Measurements from ENCODE around the gene CALCOCO1. TPM values are rescaled to one million over a fixed set of nuclear protein-coding genes. Genes with fewer than 3 reads are reported as not detected.
A peak's percentile ranks its signal among the peaks of the same experiment; 100 is the strongest.
"Not testable (repeated sequence)": the region's sequence is repeated elsewhere in the genome, so short reads cannot be mapped to it uniquely, and the experiment has no call there.

The CALCOCO1 gene
- total RNA-seq, 1 experiment from 2014 or later = 49.4 TPM

DNA sequence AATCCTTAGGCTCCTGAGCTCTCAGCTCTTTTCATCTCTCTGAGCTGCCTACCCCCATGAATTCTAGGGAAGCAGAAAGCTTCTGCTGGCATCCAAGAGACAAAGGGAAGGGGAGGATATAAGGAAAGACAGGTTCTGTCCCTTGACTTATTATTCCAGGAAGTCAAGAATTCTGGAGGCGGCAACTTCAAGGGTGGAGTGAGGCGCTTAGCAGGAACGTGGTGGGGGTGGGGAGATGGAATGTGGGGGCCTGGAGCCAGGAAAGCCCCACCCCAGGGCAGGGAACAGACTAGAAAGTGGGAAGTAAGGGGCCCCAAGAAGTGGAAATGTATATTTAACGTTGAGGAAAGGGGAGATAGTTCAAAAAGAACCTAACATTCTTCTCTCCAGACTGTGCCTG is 1.4 kb downstream of the CALCOCO1 start:
- peaks cover 37% of the 10 kb centered on the region for H3K36me3 Mint-ChIP-seq (ENCODE audit: insufficient read depth, unreplicated experiment)
- intact Hi-C loops (cut with micrococcal nuclease) = no loop called here
- no peaks in the 10 kb centered on the region for H3K27me3 Mint-ChIP-seq (ENCODE audit: insufficient read depth, unreplicated experiment)
- H3K9me3 Mint-ChIP-seq (ENCODE audit: unreplicated experiment) = no peaks in the 10 kb centered on the region
- POLR2A ChIA-PET = interaction anchor here (0.9 to 4.4 kb wide), 5 partner anchors 12 to 291 kb away, joined by 3 to 29 read pairs (median 5); no protein-coding TSS in a partner anchor
- DNase-seq (ENCODE audit: unreplicated experiment) = no peak
- H3K4me1 Mint-ChIP-seq (ENCODE audit: insufficient read depth, unreplicated experiment) = peaks cover 15% of the 10 kb centered on the region
- no TSS peak for BruUV-seq (replicated peaks)
- CTCF ChIA-PET = interaction anchor here (0.5 to 18.8 kb wide), 8 partner anchors 17 to 484 kb away, joined by 3 to 411 read pairs (median 3); no protein-coding TSS in a partner anchor
- peak overlapping the region; percentile 95 for H3K4me3 Mint-ChIP-seq (ENCODE audit: unreplicated experiment)
- TF ChIP-seq, protein P1, sequence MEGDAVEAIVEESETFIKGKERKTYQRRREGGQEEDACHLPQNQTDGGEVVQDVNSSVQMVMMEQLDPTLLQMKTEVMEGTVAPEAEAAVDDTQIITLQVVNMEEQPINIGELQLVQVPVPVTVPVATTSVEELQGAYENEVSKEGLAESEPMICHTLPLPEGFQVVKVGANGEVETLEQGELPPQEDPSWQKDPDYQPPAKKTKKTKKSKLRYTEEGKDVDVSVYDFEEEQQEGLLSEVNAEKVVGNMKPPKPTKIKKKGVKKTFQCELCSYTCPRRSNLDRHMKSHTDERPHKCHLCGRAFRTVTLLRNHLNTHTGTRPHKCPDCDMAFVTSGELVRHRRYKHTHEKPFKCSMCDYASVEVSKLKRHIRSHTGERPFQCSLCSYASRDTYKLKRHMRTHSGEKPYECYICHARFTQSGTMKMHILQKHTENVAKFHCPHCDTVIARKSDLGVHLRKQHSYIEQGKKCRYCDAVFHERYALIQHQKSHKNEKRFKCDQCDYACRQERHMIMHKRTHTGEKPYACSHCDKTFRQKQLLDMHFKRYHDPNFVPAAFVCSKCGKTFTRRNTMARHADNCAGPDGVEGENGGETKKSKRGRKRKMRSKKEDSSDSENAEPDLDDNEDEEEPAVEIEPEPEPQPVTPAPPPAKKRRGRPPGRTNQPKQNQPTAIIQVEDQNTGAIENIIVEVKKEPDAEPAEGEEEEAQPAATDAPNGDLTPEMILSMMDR (IDR thresholded peaks at IDR 0.05; ENCODE audit: unreplicated experiment) = no peak
- H3K27ac Mint-ChIP-seq (ENCODE audit: low read depth, unreplicated experiment) = no peak overlapping the region

DNA sequence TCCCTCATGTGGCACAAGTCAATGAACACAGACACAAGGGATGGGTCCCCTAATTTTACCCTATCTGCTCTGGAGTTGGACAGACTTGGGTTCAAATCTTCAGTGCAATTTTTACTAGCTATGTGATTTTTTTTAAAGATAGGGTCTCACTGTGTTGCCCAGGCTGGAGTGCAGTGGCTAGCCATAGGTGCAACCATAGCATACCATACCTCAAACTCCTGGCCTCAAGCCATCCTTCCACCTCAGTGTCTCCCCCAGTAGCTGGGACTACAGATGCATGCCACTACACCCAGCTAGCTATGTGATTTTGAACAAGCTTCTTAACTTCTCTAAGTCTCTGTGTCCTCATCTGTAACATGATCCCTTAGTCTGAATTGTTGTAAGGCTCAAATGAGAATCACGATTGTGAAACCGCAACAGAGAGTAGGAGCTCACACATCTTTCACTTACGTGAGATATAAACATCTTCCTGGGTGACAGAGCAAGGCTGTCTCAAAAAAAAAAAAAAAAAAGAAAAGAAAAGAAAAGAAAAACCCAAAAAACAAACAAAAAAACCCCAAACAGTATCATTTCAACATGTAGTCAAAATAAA is 4.7 kb downstream of the CALCOCO1 start:
- no peaks in the 10 kb centered on the region for H3K27me3 Mint-ChIP-seq (ENCODE audit: insufficient read depth, unreplicated experiment)
- BruUV-seq (replicated peaks) = no TSS peak
- no peaks in the 10 kb centered on the region for H3K9me3 Mint-ChIP-seq (ENCODE audit: unreplicated experiment)
- H3K4me3 Mint-ChIP-seq (ENCODE audit: unreplicated experiment) = no peak overlapping the region
- POLR2A ChIA-PET = interaction anchor here (0.7 kb wide), 1 partner anchor 19 kb away, joined by 3 read pairs; no protein-coding TSS in a partner anchor
- intact Hi-C loops (cut with micrococcal nuclease) = no loop called here
- CTCF ChIA-PET = interaction anchor here (0.8 to 18.8 kb wide), 5 partner anchors 8 to 31 kb away, joined by 3 to 411 read pairs (median 4); no protein-coding TSS in a partner anchor
- TF ChIP-seq, protein P1 (IDR thresholded peaks at IDR 0.05; ENCODE audit: unreplicated experiment) = no peak
- H3K4me1 Mint-ChIP-seq (ENCODE audit: insufficient read depth, unreplicated experiment) = peaks cover 9% of the 10 kb centered on the region
- peak; percentile 33 for DNase-seq (ENCODE audit: unreplicated experiment)
- no peak overlapping the region for H3K27ac Mint-ChIP-seq (ENCODE audit: low read depth, unreplicated experiment)
- peaks cover 63% of the 10 kb centered on the region for H3K36me3 Mint-ChIP-seq (ENCODE audit: insufficient read depth, unreplicated experiment)

DNA sequence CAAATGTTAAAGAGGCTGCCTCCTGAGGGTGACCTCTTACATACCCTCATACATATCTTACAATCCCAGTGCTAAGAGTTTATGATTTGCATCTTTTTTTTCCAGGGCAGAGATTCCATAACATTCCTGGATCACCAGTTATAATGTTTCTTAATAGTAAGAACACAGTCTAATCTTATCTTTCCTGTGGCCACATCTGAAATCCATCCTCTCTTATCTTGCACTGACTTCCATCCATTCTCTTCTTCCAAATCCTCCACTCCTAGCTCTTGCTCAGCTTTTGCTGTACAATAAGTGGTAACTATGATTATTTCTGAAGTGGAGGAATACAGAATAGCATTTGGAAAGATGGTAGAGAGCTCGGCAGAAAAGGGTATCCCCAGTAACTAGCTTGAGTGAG is 6.3 kb downstream of the CALCOCO1 start:
- no TSS peak for BruUV-seq (replicated peaks)
- no peak overlapping the region for H3K27ac Mint-ChIP-seq (ENCODE audit: low read depth, unreplicated experiment)
- intact Hi-C loops (cut with micrococcal nuclease) = no loop called here
- H3K36me3 Mint-ChIP-seq (ENCODE audit: insufficient read depth, unreplicated experiment) = peaks cover 73% of the 10 kb centered on the region
- H3K4me1 Mint-ChIP-seq (ENCODE audit: insufficient read depth, unreplicated experiment) = peaks cover 5% of the 10 kb centered on the region
- TF ChIP-seq, protein P1 (IDR thresholded peaks at IDR 0.05; ENCODE audit: unreplicated experiment) = no peak
- no peak overlapping the region for H3K4me3 Mint-ChIP-seq (ENCODE audit: unreplicated experiment)
- no peaks in the 10 kb centered on the region for H3K27me3 Mint-ChIP-seq (ENCODE audit: insufficient read depth, unreplicated experiment)
- DNase-seq (ENCODE audit: unreplicated experiment) = no peak
- no peaks in the 10 kb centered on the region for H3K9me3 Mint-ChIP-seq (ENCODE audit: unreplicated experiment)
- POLR2A ChIA-PET = interaction anchor here (0.7 kb wide), 1 partner anchor 13 kb away, joined by 3 read pairs; no protein-coding TSS in a partner anchor
- CTCF ChIA-PET = interaction anchor here (0.7 to 18.8 kb wide), 3 partner anchors 19 to 647 kb away, joined by 4 to 411 read pairs (median 10); no protein-coding TSS in a partner anchor

DNA sequence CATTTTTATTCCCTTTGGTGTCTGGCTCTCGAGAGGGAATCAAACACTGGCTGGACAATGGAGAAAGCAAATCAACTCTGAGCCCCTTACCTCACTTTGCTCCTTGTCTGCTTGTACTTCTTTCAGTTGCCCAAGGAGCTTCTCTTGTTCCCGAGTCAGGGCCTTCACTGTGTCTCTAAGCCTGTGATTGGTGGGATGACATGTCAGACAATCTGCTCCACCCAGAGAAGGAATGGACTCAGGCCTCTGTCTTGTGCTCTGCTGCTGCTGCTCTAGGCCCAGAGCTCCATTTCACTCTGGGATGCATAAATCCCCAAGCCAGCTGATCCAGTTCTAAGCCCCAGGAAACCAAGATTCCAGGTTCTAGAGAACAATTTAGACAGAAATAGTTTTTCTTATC is 7.6 kb downstream of the CALCOCO1 start:
- TF ChIP-seq, protein P1 (IDR thresholded peaks at IDR 0.05; ENCODE audit: unreplicated experiment) = no peak
- no peak for DNase-seq (ENCODE audit: unreplicated experiment)
- ChIA-PET POLR2A (interaction anchor here (0.8 to 1.1 kb wide), 2 partner anchors 7 to 15 kb away, joined by 3 to 4 read pairs; partner anchors contain the start of gene CALCOCO1), CTCF (interaction anchor here (0.6 to 1.7 kb wide), 6 partner anchors 17 to 307 kb away, joined by 3 to 11 read pairs (median 4); no protein-coding TSS in a partner anchor)
- Mint-ChIP-seq H3K27me3 (ENCODE audit: insufficient read depth, unreplicated experiment) (no peaks in the 10 kb centered on the region), H3K4me3 (ENCODE audit: unreplicated experiment) (no peak overlapping the region), H3K4me1 (ENCODE audit: insufficient read depth, unreplicated experiment) (no peaks in the 10 kb centered on the region), H3K36me3 (ENCODE audit: insufficient read depth, unreplicated experiment) (peaks cover 76% of the 10 kb centered on the region), H3K9me3 (ENCODE audit: unreplicated experiment) (no peaks in the 10 kb centered on the region), H3K27ac (ENCODE audit: low read depth, unreplicated experiment) (no peak overlapping the region)
- no TSS peak for BruUV-seq (replicated peaks)
- intact Hi-C loops (cut with micrococcal nuclease) = no loop called here

DNA sequence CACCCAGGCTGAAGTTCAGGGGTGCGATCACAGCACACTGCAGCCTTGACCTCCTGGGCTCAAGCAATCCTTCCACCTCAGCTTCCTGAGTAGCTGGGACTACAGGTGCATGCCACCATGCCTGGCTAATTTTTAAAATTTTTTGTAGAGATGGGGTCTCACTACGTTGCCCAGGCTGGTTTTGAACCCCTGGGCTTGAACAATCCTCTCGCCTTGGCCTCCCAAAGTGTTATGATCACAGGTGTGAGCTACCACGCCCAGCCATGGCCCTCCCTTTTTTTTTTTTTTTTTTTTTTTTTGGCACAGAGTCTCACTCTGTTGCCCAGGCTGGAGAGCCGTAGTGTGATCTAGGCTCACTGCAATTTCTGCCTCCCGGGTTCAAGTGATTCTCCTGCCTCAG is 8.7 kb downstream of the CALCOCO1 start:
- H3K4me1 Mint-ChIP-seq (ENCODE audit: insufficient read depth, unreplicated experiment); BruUV-seq (replicated peaks); H3K9me3 Mint-ChIP-seq (ENCODE audit: unreplicated experiment); H3K4me3 Mint-ChIP-seq (ENCODE audit: unreplicated experiment); H3K27ac Mint-ChIP-seq (ENCODE audit: low read depth, unreplicated experiment); DNase-seq (ENCODE audit: unreplicated experiment); intact Hi-C loops (cut with micrococcal nuclease); H3K27me3 Mint-ChIP-seq (ENCODE audit: insufficient read depth, unreplicated experiment): not testable (repeated sequence)
- ChIA-PET POLR2A (interaction anchor here (0.7 to 1.1 kb wide), 2 partner anchors 8 to 12 kb away, joined by 3 to 4 read pairs; partner anchors contain the start of gene CALCOCO1), CTCF (interaction anchor here (0.6 to 1.7 kb wide), 5 partner anchors 16 to 483 kb away, joined by 4 to 11 read pairs (median 4); no protein-coding TSS in a partner anchor)
- H3K36me3 Mint-ChIP-seq (ENCODE audit: insufficient read depth, unreplicated experiment) = peaks cover 70% of the 10 kb centered on the region

Data from MCF 10A (cell line).